ENCODE results near the gene MCF2.

The MCF2 gene

DNA sequence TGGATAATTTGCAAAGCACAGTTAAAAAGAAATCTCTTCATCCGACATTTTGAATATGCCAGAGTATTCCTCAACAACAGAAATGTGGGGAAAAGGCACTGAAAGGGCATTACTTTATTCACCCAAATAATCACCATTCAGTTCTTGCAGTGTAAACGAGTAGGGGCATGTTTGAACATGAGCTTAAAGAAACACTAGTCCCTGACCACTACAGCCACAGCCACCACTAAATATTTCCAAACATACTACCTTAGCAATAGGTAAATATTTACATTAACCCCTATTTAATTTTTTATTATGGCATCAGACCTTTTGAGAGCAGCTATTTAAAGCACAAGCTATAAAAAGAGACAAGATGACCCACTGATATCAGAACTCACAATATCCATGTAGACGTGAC is 27.6 kb downstream of the MCF2 start:
- no peak for TF ChIP-seq CTCF (IDR thresholded peaks at IDR 0.05)
- H3K27me3 ChIP-seq: no peaks in the 10 kb centered on the region
- no peaks in the 10 kb centered on the region for H3K4me1 ChIP-seq (ENCODE audit: control insufficient read depth in 1 of 2, insufficient read depth in 1 of 2, low read depth in 1 of 2, low read length in 1 of 2)
- H3K9me3 ChIP-seq: no peaks in the 10 kb centered on the region
- no peak overlapping the region for H3K4me3 ChIP-seq (ENCODE audit: low read depth in 1 of 2, low read length in 1 of 2)
- H3K27ac ChIP-seq: no peak overlapping the region
- no peaks in the 10 kb centered on the region for H3K36me3 ChIP-seq

DNA sequence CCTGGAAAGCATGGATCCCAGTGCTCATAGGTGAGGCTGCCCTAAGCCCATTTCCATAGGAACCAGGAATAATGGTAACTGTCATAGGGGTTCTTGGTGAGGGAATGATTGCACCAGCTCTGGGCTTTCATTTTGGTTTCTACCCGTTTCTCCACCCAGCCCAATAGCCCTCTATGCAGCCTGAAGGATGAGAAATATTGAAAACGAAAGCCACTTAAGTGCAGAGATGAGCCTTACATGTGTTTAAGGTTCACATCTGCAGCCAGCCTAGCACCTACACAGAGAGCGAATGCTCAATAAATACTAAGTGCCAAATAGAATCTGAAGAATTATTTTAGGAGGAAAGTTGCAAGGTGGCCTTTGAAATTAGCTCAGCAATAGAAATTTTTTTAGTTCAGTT is 60.4 kb downstream of the MCF2 start:
- Histone ChIP-seq H3K36me3 (no peaks in the 10 kb centered on the region), H3K4me1 (ENCODE audit: control insufficient read depth in 1 of 2, insufficient read depth in 1 of 2, low read depth in 1 of 2, low read length in 1 of 2) (no peaks in the 10 kb centered on the region), H3K4me3 (ENCODE audit: low read depth in 1 of 2, low read length in 1 of 2) (no peak overlapping the region), H3K27me3 (peaks cover 2% of the 10 kb centered on the region), H3K27ac (no peak overlapping the region), H3K9me3 (no peaks in the 10 kb centered on the region)
- TF ChIP-seq CTCF (IDR thresholded peaks at IDR 0.05): no peak

DNA sequence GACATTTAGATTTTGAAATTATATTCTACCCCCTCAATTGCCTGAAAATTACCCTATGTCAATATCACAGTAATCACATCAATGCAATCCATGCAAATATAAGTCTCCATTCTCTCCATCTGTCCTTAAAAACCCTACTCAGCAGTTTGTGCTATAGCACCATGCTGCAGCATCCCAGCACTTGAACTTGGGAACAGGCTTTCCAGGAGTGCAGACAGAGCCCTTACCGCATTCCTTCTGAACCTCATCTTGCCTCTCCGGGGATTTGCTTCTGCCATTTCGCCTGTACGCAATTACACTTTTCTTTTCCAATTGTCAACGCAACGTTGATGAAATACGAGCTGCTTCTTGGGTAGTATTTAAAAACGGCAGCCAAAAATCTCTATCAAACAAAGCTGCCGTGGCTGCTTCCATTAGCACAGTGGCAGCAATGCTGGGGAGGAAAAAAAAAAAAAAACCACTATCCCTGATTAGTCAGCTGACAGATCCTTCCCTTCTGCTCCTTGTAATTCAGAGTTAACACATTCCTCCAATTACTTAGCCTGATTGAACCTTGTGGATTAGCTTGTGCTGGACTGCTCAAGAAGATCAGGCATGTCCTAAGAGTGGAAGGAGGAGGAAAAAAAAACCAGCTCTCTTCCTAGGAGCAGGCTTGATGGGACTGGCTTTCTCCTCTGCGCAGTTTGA is 65.6 kb downstream of the MCF2 start:
- no peaks in the 10 kb centered on the region for H3K36me3 ChIP-seq
- no peaks in the 10 kb centered on the region for H3K4me1 ChIP-seq (ENCODE audit: control insufficient read depth in 1 of 2, insufficient read depth in 1 of 2, low read depth in 1 of 2, low read length in 1 of 2)
- H3K9me3 ChIP-seq: no peaks in the 10 kb centered on the region
- no peak for TF ChIP-seq CTCF (IDR thresholded peaks at IDR 0.05)
- H3K27me3 ChIP-seq: peaks cover 8% of the 10 kb centered on the region
- no peak overlapping the region for H3K4me3 ChIP-seq (ENCODE audit: low read depth in 1 of 2, low read length in 1 of 2)
- H3K27ac ChIP-seq: no peak overlapping the region

GRCh38 chrX:139640259-139640658 is 67.7 kb downstream of the MCF2 start:
- Histone ChIP-seq H3K27me3 (peaks cover 8% of the 10 kb centered on the region), H3K36me3 (no peaks in the 10 kb centered on the region), H3K9me3 (no peaks in the 10 kb centered on the region), H3K27ac (no peak overlapping the region), H3K4me1 (ENCODE audit: control insufficient read depth in 1 of 2, insufficient read depth in 1 of 2, low read depth in 1 of 2, low read length in 1 of 2) (no peaks in the 10 kb centered on the region), H3K4me3 (ENCODE audit: low read depth in 1 of 2, low read length in 1 of 2) (no peak overlapping the region)
- TF ChIP-seq CTCF (IDR thresholded peaks at IDR 0.05): no peak

DNA sequence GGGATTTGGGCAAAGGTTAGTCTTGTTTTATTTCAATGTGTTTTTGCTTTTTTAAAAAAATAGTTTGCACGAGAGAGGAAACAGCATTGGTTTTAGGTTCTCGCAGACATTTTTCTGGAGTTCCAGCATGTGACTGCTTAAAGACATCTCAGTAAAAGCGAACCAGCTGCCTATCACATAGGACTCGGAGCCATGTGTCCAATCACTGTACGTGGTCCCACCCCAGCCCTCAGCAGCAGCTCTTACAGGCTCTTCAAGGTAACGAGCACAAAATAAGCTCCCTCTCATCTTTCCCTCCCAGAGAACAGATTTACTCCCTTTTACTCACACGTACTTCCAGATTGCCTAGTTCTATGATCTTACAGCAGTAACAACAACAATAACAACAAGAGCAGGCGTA is 68.7 kb downstream of the MCF2 start:
- no peaks in the 10 kb centered on the region for H3K9me3 ChIP-seq
- H3K36me3 ChIP-seq: no peaks in the 10 kb centered on the region
- no peak overlapping the region for H3K27ac ChIP-seq
- no peaks in the 10 kb centered on the region for H3K4me1 ChIP-seq (ENCODE audit: control insufficient read depth in 1 of 2, insufficient read depth in 1 of 2, low read depth in 1 of 2, low read length in 1 of 2)
- TF ChIP-seq CTCF (IDR thresholded peaks at IDR 0.05): no peak
- no peak overlapping the region for H3K4me3 ChIP-seq (ENCODE audit: low read depth in 1 of 2, low read length in 1 of 2)
- peaks cover 8% of the 10 kb centered on the region for H3K27me3 ChIP-seq

All from neutrophil (primary cell).